Calu3 (cell line): ENCODE measurements around the gene UMAD1. TPM values are rescaled to one million over a fixed set of nuclear protein-coding genes. Genes with fewer than 3 reads are reported as not detected.

Experiments used
- Bru-seq: library from RNA; stranded (reverse); fragments of 400-500 nt; gene quantifications from one replicate; lab custom pipeline; 2021; lab: Mats Ljungman, UMichigan
- BruChase-seq, 2 experiments: library from RNA; stranded (reverse); fragments of 400-500 nt; gene quantifications; one replicate each; lab custom pipeline; 2021; lab: Mats Ljungman, UMichigan
- BruUV-seq: library from RNA; stranded (reverse); fragments of 400-500 nt; replicated peaks from 2 replicates; lab custom pipeline; 2021; lab: Mats Ljungman, UMichigan
- CTCF ChIA-PET: fragments of 300-600 bp; sonication (Branson Sonifier 250); formaldehyde crosslinking; loops from one replicate; lab custom pipeline; 2022; ENCODE audit warnings: antibody characterized with exemption; lab: Charles Lee
- DNase-seq: peaks from one replicate; pipeline ENCODE4 v3.0.0; 2022
- H3K27ac Mint-ChIP-seq: one replicate; pipeline ENCODE4 v1.8.0; 2022; ENCODE audit warnings: mixed read lengths; ENCODE audit not compliant: unreplicated experiment
- H3K27me3 Mint-ChIP-seq: one replicate; pipeline ENCODE4 v1.8.0; 2022; ENCODE audit warnings: mixed read lengths; ENCODE audit not compliant: unreplicated experiment
- H3K36me3 Mint-ChIP-seq: one replicate; pipeline ENCODE4 v1.8.0; 2022; ENCODE audit warnings: mild to moderate bottlenecking, moderate library complexity, mixed read lengths; ENCODE audit not compliant: insufficient read depth, unreplicated experiment
- H3K4me1 Mint-ChIP-seq: one replicate; pipeline ENCODE4 v1.8.0; 2022; ENCODE audit warnings: mild to moderate bottlenecking, low read depth, mixed read lengths; ENCODE audit not compliant: unreplicated experiment
- H3K4me3 Mint-ChIP-seq: one replicate; pipeline ENCODE4 v1.8.0; 2022; ENCODE audit warnings: mild to moderate bottlenecking, low read depth, moderate library complexity, mixed read lengths; ENCODE audit not compliant: unreplicated experiment
- H3K9me3 Mint-ChIP-seq: one replicate; pipeline ENCODE4 v1.8.0; 2022; ENCODE audit warnings: low read depth, mixed read lengths; ENCODE audit not compliant: unreplicated experiment
- intact Hi-C: fragments of 100-400 bp; cut with micrococcal nuclease; formaldehyde crosslinking; loops from one replicate; pipeline ENCODE4 v1.10.0; 2022; ENCODE audit not compliant: unreplicated experiment
- long read RNA-seq: library from polyadenylated mRNA; stranded (forward); transcript quantifications from one replicate; pipeline ENCODE4 v2.0.0, GENCODE V29; 2022
- total RNA-seq: library from RNA; stranded (reverse); gene quantifications from 2 replicates; pipeline ENCODE4 v1.2.3, GENCODE V29; 2022
- TF ChIP-seq, protein P1 (sequence below): fragments of 200-600 bp; IDR thresholded peaks from one replicate; pipeline ENCODE4 v1.8.0; 2022; ENCODE audit warnings: antibody characterized with exemption; ENCODE audit not compliant: unreplicated experiment

UMAD1 gene
- 25.2 and 25.7 TPM in 2 replicates for total RNA-seq
- percentile 76 among the genes with signal in this experiment for Bru-seq, nascent RNA
- percentile 96 among the genes with signal in this experiment for BruChase-seq, experiment 1, labeled RNA remaining after a 6-hour chase
- percentile 94 among the genes with signal in this experiment for BruChase-seq, experiment 2, labeled RNA remaining after a 2-hour chase
- long read RNA-seq, partial matches to known transcripts: 5 of 62 reads
- long read RNA-seq, other reads (novel, unspliced or antisense): 57 of 62 reads

DNA sequence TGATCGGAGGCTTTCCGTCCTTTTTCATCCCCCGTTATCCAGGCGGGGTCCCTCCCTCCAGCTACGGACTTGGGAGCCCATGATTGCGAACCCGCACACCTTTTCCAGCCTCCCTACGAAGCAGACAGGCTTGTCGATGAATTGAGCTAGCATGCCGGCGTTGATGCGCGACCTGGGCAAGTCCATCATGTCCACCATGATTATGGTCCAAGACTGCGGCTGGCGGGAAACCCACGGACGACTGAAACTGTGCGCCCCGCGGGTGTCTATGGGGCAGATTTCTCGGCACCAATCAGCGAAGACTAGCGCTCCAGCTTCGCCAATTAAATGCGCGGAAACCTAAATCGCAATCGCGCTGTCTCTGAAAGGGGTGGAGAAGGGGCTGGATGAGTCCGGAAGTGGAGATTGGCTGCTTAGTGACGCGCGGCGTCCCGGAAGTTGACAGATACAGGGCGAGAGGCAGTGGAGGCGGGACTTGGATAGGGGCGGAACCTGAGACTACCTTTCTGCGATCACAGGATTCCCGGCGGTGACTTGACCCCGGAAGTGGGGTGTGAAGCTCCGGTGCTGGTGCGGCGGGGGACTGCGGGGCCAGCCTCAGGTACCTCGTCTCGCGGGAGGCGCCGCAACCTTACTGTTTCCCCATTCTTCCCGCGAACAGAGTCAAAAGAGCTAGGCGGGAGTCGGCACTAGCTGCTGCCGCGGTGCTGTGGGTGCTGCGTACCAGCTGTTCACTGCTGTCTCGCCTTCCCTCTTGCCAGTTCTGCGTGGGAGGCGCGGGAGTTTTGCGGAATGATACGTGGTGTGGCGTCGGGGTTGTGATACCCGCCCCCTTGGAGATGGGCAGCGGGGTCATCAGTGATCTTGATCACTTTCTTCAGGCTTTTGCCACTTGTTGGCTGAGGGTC, at the start of gene UMAD1:
Gene UMAD1 (plus strand): TSS at position 532 of the 908 bp plus-strand sequence. CDS start 32,620 bp downstream, outside the sequence.
- no TSS peak for BruUV-seq
- TF ChIP-seq, protein P1, sequence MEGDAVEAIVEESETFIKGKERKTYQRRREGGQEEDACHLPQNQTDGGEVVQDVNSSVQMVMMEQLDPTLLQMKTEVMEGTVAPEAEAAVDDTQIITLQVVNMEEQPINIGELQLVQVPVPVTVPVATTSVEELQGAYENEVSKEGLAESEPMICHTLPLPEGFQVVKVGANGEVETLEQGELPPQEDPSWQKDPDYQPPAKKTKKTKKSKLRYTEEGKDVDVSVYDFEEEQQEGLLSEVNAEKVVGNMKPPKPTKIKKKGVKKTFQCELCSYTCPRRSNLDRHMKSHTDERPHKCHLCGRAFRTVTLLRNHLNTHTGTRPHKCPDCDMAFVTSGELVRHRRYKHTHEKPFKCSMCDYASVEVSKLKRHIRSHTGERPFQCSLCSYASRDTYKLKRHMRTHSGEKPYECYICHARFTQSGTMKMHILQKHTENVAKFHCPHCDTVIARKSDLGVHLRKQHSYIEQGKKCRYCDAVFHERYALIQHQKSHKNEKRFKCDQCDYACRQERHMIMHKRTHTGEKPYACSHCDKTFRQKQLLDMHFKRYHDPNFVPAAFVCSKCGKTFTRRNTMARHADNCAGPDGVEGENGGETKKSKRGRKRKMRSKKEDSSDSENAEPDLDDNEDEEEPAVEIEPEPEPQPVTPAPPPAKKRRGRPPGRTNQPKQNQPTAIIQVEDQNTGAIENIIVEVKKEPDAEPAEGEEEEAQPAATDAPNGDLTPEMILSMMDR: no peak
- Mint-ChIP-seq H3K9me3 (no peaks in the 10 kb centered on the region), H3K27me3 (no peaks in the 10 kb centered on the region), H3K4me1 (peaks cover 29% of the 10 kb centered on the region), H3K27ac (peak within 1 kb of the TSS; percentile 92), H3K36me3 (peaks cover 34% of the 10 kb centered on the region), H3K4me3 (peak within 1 kb of the TSS; percentile 97)
- peak; percentile 99 for DNase-seq
- intact Hi-C loops: no loop called here
- CTCF ChIA-PET: interaction anchor here (1.3 to 1.7 kb wide), 4 partner anchors 48 to 655 kb away, joined by 3 to 6 read pairs (median 4); no protein-coding TSS in a partner anchor

DNA sequence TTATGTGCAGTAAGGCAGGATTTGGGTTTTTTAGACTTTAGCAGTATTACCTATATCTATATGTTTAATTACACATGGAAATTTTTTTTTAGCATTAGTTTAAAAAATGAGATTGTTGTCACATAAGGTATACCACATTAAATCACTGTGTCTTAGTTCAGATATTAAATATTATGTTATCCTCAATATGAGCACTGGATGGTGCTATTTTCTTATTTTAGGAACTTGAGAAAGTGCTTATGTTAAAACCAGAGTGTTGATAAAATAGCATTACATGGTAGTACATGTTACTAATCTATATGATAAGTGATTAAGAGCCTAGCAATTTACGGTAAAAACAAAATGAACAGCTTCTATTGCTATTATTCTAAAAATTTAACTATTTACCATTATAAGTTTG, 45.1 kb upstream of the UMAD1 start:
- no TSS peak for BruUV-seq
- no peak overlapping the region for H3K4me3 Mint-ChIP-seq
- peaks cover 3% of the 10 kb centered on the region for H3K9me3 Mint-ChIP-seq
- H3K27me3 Mint-ChIP-seq: no peaks in the 10 kb centered on the region
- H3K36me3 Mint-ChIP-seq: peaks cover 17% of the 10 kb centered on the region
- H3K4me1 Mint-ChIP-seq: no peaks in the 10 kb centered on the region
- no peak overlapping the region for H3K27ac Mint-ChIP-seq
- CTCF ChIA-PET: interaction anchor here (0.9 to 1.3 kb wide), 3 partner anchors 440 to 701 kb away, joined by 3 to 9 read pairs (median 3); no protein-coding TSS in a partner anchor
- DNase-seq: no peak
- TF ChIP-seq, protein P1: peak; percentile 46
- intact Hi-C loops: loop anchor here (1.0 to 5.0 kb wide), 3 partner anchors 167 to 622 kb away; no protein-coding TSS in a partner anchor

DNA sequence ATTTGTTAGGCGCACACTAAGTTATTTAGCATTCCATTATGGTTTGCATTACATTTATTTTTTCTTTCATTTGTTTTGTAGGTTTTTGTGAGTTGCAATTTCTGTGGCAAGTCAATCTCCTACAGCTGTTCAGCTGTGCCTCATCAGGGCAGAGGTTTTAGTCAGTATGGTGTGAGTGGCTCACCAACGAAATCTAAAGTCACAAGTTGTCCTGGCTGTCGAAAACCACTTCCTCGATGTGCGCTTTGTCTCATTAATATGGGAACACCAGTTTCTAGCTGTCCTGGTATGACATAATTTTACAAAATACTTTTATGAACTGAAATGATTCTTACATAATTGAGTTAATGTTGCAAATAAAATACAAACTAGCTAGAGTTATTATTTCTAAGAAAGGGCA, 44.4 kb upstream of the UMAD1 start:
- Mint-ChIP-seq H3K36me3 (peaks cover 22% of the 10 kb centered on the region), H3K27me3 (no peaks in the 10 kb centered on the region), H3K4me1 (no peaks in the 10 kb centered on the region), H3K9me3 (peaks cover 9% of the 10 kb centered on the region), H3K4me3 (no peak overlapping the region), H3K27ac (no peak overlapping the region)
- CTCF ChIA-PET: no interaction called here
- no TSS peak for BruUV-seq
- intact Hi-C loops: loop anchor here (5.0 kb wide), 2 partner anchors 166 to 441 kb away; no protein-coding TSS in a partner anchor
- TF ChIP-seq, protein P1: no peak
- DNase-seq: no peak

DNA sequence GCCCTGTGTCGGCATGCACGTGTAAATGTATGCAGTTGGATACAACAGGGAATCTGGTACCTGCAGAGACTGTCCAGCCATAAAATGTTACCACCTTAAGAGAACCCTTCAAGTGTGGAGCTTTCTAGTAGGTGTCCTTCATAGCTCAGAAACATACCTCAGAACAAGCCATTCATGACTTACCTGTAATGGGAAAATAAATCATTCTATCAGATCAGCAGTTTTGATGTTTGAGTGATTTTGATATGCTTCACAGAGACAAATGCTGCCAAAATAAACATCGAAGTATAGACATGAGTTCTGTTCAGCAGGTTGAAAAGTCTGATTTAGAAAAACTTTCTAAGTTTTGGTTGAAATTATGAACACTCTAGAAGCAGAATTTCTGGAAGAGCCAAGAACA, 33.5 kb upstream of the UMAD1 start:
- CTCF ChIA-PET: no interaction called here
- BruUV-seq: no TSS peak
- H3K9me3 Mint-ChIP-seq: no peaks in the 10 kb centered on the region
- TF ChIP-seq, protein P1: no peak
- intact Hi-C loops: no loop called here
- H3K4me3 Mint-ChIP-seq: no peak overlapping the region
- H3K27me3 Mint-ChIP-seq: no peaks in the 10 kb centered on the region
- no peak overlapping the region for H3K27ac Mint-ChIP-seq
- H3K4me1 Mint-ChIP-seq: no peaks in the 10 kb centered on the region
- no peaks in the 10 kb centered on the region for H3K36me3 Mint-ChIP-seq
- DNase-seq: no peak
